Measurements from ENCODE around the gene KCNJ15.
"Not testable (repeated sequence)": the region's sequence is repeated elsewhere in the genome, so short reads cannot be mapped to it uniquely, and the experiment has no call there.

The KCNJ15 gene

GRCh38 chr21:38256599-38257302, at the start of gene KCNJ15:
Gene KCNJ15 (plus strand): TSS chr21:38256991. CDS start chr21:38299262, 42,271 bp downstream.
- DNase-seq = no peak

GRCh38 chr21:38208118-38208517, 48.7 kb upstream of the KCNJ15 start:
- no peak for DNase-seq

- DNase-seq = no peak
Measured at GRCh38 chr21:38211321-38211720, 45.5 kb upstream of the KCNJ15 start.

GRCh38 chr21:38212706-38213105, 44.1 kb upstream of the KCNJ15 start:
- no peak for DNase-seq

- peak; percentile 32 for DNase-seq
Measured at GRCh38 chr21:38219049-38219628, 37.7 kb upstream of the KCNJ15 start.

- DNase-seq = no peak
Measured at GRCh38 chr21:38220270-38220737, 36.5 kb upstream of the KCNJ15 start.

- no peak for DNase-seq
Measured at GRCh38 chr21:38221594-38221993, 35.2 kb upstream of the KCNJ15 start.

- no peak for DNase-seq
Measured at GRCh38 chr21:38223893-38224540, 32.8 kb upstream of the KCNJ15 start.

- DNase-seq = no peak
Measured at GRCh38 chr21:38227401-38227800, 29.4 kb upstream of the KCNJ15 start.

- no peak for DNase-seq
Measured at GRCh38 chr21:38228115-38228514, 28.7 kb upstream of the KCNJ15 start.

GRCh38 chr21:38228537-38228936, 28.3 kb upstream of the KCNJ15 start:
- no peak for DNase-seq

GRCh38 chr21:38229260-38229877, 27.4 kb upstream of the KCNJ15 start:
- DNase-seq = no peak

- no peak for DNase-seq
Measured at GRCh38 chr21:38234395-38235142, 22.2 kb upstream of the KCNJ15 start.

GRCh38 chr21:38235251-38235650, 21.5 kb upstream of the KCNJ15 start:
- not testable (repeated sequence) for DNase-seq

- DNase-seq = no peak
Measured at GRCh38 chr21:38236232-38236631, 20.6 kb upstream of the KCNJ15 start.

GRCh38 chr21:38239672-38240071, 17.1 kb upstream of the KCNJ15 start:
- DNase-seq = no peak

GRCh38 chr21:38240129-38240528, 16.7 kb upstream of the KCNJ15 start:
- no peak for DNase-seq

- DNase-seq = no peak
Measured at GRCh38 chr21:38241029-38241740, 15.6 kb upstream of the KCNJ15 start.

GRCh38 chr21:38242061-38242460, 14.7 kb upstream of the KCNJ15 start:
- DNase-seq = no peak

- DNase-seq = no peak
Measured at GRCh38 chr21:38243732-38244406, 12.9 kb upstream of the KCNJ15 start.

- no peak for DNase-seq
Measured at GRCh38 chr21:38244407-38244787, 12.4 kb upstream of the KCNJ15 start.
